Right lobe of liver (tissue), 4 donors: Measurements from ENCODE around the gene SETD6.

Source experiments
- CTCF ChIP-seq, 4 donors: fragments of 200-600 bp in 3 of 4; fragments of 450-650 bp in 1 of 4; IDR thresholded peaks; one replicate each; pipeline versions ENCODE4 v1.5.1 to v1.8.0; 2016 to 2022; ENCODE audit warnings: antibody characterized with exemption in 4 of 4, mild to moderate bottlenecking in 2 of 4
- POLR2A ChIP-seq: fragments of 450-650 bp; IDR thresholded peaks from one replicate; pipeline ENCODE4 v1.6.1; 2017; ENCODE audit warnings: antibody characterized with exemption, mild to moderate bottlenecking
- donor health status: DM: no; HTN: no; CAD: no.
- donor health status: DM: no; HTN: no; CAD: no.
- donor health status: DM: no; HTN: yes; CAD: no.

- no peak for TF ChIP-seq POLR2A
- TF ChIP-seq CTCF (IDR thresholded peaks at IDR 0.05): no peak
Measured at GRCh38 chr16:58485184-58485887, 30.0 kb upstream of the SETD6 start.
